ENCODE measurements around the gene COPE.

COPE gene

GRCh38 chr19:18898081-18898606 is 21.0 kb downstream of the COPE start:
- no peak overlapping the region for H3K4me3 ChIP-seq (ENCODE audit: low read depth, low read length)
- no peak for TF ChIP-seq CTCF (IDR thresholded peaks at IDR 0.05; ENCODE audit: control insufficient read depth, extremely low read depth, insufficient read depth)
- no peak for DNase-seq (ENCODE audit: low read depth)

- TF ChIP-seq CTCF (IDR thresholded peaks at IDR 0.05; ENCODE audit: control insufficient read depth, extremely low read depth, insufficient read depth): no peak
- H3K4me3 ChIP-seq (ENCODE audit: low read depth, low read length): no peak overlapping the region
- no peak for DNase-seq (ENCODE audit: low read depth)
Measured at GRCh38 chr19:18897094-18898029, 21.8 kb downstream of the COPE start.

- H3K4me3 ChIP-seq (ENCODE audit: low read depth, low read length): no peak overlapping the region
- TF ChIP-seq CTCF (IDR thresholded peaks at IDR 0.05; ENCODE audit: control insufficient read depth, extremely low read depth, insufficient read depth): no peak
- DNase-seq (ENCODE audit: low read depth): no peak
Measured at GRCh38 chr19:18896421-18896841, 22.8 kb downstream of the COPE start.

- no peak for DNase-seq (ENCODE audit: low read depth)
- H3K4me3 ChIP-seq (ENCODE audit: low read depth, low read length): peak within 1 kb of the TSS; percentile 62
- TF ChIP-seq CTCF (IDR thresholded peaks at IDR 0.05; ENCODE audit: control insufficient read depth, extremely low read depth, insufficient read depth): no peak
Measured at GRCh38 chr19:18895824-18896341, 23.3 kb downstream of the COPE start, which contains the start of gene CERS1. TSS of gene CERS1 (minus strand) at chr19:18896158. CDS start at chr19:18896072, 86 bp downstream.

GRCh38 chr19:18895038-18895823 is 24.0 kb downstream of the COPE start:
- H3K4me3 ChIP-seq (ENCODE audit: low read depth, low read length): peak overlapping the region; percentile 62
- TF ChIP-seq CTCF (IDR thresholded peaks at IDR 0.05; ENCODE audit: control insufficient read depth, extremely low read depth, insufficient read depth): peak; percentile 66
- no peak for DNase-seq (ENCODE audit: low read depth)

GRCh38 chr19:18894254-18895037 is 24.7 kb downstream of the COPE start:
- DNase-seq (ENCODE audit: low read depth): no peak
- H3K4me3 ChIP-seq (ENCODE audit: low read depth, low read length): peak overlapping the region; percentile 62
- TF ChIP-seq CTCF (IDR thresholded peaks at IDR 0.05; ENCODE audit: control insufficient read depth, extremely low read depth, insufficient read depth): no peak

All from LNCaP clone FGC (cell line).